DND-41 (cell line): ENCODE data around the gene TNFRSF12A.

Source experiments
- EZH2 ChIP-seq: IDR thresholded peaks from 3 replicates; pipeline ENCODE4 v1.6.1; 2012; ENCODE audit warnings: borderline replicate concordance, low read depth, mild to moderate bottlenecking, moderate library complexity, low read length, inconsistent platforms; ENCODE audit not compliant: severe bottlenecking
- TF ChIP-seq, protein P1 (sequence below): IDR thresholded peaks from 2 replicates; pipeline ENCODE4 v1.5.1; 2012; ENCODE audit warnings: borderline replicate concordance, low read length, moderate library complexity, mild to moderate bottlenecking; ENCODE audit not compliant: poor library complexity, severe bottlenecking; ENCODE audit errors: extremely low read depth

DNA sequence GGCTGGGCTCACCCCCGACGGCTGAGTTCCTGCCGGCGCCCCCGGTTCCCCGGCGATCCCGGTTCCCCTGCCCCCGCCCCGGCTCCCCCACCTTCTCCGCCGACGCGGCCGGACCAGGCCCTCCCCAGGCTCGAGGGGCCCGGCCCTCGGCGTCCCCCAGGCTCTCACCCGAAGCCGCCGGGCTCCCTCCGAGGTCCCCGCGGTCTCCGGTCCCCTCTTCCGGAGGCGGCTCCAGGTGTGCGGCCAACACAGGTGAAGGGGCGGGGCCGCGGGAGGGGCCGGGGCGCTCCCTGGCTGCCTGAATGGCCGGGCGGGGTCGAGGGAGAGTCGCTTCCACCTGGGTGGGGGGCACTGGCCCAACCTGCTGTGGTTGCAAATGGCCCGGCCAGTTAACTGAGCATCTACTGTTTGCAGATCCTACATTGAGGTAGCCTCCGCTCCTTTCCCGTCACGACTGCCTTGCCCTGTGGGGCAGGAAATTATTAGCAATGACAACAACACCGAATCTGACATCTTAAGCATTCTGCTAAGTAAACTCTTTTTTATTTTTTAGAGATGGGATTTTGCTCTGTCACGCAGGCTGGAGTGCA, 16.7 kb downstream of the TNFRSF12A start, which contains the start of gene BICDL2:
- TF ChIP-seq, protein P1, sequence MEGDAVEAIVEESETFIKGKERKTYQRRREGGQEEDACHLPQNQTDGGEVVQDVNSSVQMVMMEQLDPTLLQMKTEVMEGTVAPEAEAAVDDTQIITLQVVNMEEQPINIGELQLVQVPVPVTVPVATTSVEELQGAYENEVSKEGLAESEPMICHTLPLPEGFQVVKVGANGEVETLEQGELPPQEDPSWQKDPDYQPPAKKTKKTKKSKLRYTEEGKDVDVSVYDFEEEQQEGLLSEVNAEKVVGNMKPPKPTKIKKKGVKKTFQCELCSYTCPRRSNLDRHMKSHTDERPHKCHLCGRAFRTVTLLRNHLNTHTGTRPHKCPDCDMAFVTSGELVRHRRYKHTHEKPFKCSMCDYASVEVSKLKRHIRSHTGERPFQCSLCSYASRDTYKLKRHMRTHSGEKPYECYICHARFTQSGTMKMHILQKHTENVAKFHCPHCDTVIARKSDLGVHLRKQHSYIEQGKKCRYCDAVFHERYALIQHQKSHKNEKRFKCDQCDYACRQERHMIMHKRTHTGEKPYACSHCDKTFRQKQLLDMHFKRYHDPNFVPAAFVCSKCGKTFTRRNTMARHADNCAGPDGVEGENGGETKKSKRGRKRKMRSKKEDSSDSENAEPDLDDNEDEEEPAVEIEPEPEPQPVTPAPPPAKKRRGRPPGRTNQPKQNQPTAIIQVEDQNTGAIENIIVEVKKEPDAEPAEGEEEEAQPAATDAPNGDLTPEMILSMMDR: no peak
- TF ChIP-seq EZH2: no peak
